Measurements from ENCODE around the gene FRMD4B.
"Not testable (repeated sequence)": the region's sequence is repeated elsewhere in the genome, so short reads cannot be mapped to it uniquely, and the experiment has no call there.

The FRMD4B gene

GRCh38 chr3:69283913-69284611 is 101.8 kb downstream of the FRMD4B start:
- no peak for DNase-seq (ENCODE audit: low spot score)

- no peak for DNase-seq (ENCODE audit: low spot score)
These were observed 102.4 kb downstream of the FRMD4B start for GRCh38 chr3:69283496-69283895.

DNA sequence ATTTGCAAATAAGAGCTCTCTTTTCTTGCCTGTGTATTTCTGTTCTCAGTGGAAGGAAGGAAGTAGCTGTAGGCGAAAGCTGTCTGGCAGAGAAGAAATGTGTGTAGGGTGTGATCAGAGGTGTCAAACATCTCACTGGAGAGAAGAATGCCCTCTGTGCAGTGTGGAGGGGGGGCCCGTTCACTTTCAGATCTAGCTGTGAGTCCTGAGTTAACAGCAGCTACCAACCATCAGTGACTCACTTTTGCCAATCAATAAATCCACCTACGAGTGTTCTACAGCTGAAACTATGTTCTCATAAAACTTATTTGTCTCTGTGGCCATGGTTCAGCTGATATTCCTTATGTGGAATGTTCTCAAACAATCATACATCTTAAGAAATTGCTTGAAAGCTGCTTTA is 103.7 kb downstream of the FRMD4B start:
- DNase-seq (ENCODE audit: low spot score): no peak

DNA sequence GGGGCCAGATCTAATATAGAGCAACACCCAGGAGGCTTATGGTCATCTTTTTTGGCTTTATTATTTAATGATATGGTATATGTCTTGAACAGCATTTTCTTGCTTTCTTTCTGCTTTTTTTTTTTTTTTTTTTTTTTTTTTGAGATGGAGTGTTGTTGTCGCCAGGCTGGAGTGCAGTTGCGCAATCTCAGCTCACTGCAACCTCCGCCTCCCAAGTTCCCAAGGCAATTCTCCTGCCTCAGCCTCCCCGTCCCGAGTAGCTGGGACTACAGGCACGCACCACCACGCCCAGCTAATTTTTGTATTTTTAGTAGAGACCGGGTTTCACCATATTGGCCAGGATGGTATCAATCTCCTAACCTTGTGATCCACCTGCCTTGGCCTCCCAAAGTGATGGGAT is 108.5 kb downstream of the FRMD4B start:
- not testable (repeated sequence) for DNase-seq (ENCODE audit: low spot score)

- DNase-seq (ENCODE audit: low spot score): no peak
These were observed 109.0 kb downstream of the FRMD4B start for GRCh38 chr3:69276884-69277283.

DNA sequence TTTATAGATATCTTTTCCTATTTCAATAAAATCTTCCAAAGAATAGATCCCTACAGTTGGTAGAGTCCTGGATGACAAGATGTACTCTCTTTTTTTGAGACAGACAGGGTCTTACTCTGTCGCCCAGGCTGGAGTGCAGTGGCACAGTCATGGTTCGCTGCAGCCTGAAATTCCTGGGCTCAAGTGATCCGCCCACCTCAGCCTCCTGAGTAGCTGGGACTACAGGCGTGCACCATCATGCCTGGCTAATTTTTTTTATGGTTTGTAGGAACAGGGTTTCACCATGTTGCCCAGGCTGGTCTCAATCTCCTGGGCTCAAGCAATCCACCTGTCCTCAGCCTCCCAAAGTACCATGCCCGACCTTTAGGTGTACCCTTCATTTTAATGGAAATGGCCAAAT is 109.7 kb downstream of the FRMD4B start:
- not testable (repeated sequence) for DNase-seq (ENCODE audit: low spot score)

DNA sequence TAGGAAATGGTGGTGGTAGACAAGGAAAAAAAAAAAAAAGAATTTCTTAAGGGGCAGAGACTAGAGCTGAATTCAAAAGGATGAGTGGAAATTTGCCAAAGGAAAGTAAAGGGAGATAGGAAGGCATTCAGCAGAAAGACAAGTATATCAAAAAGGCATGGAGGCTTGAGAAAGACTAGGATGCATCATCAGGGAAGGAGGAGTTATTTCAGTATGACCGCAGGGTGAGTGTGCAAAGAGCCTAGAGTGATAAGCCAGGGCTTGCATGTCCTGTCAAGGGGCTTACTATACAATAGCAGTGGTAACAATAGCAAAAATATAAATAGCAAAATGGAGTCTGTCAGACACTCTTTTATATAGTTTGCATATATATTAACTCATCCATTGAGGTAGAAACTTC is 112.0 kb downstream of the FRMD4B start:
- DNase-seq (ENCODE audit: low spot score): no peak

- no peak for DNase-seq (ENCODE audit: low spot score)
These were observed 113.3 kb downstream of the FRMD4B start for GRCh38 chr3:69272556-69272955.

- no peak for DNase-seq (ENCODE audit: low spot score)
These were observed 114.8 kb downstream of the FRMD4B start for GRCh38 chr3:69271098-69271497.

DNA sequence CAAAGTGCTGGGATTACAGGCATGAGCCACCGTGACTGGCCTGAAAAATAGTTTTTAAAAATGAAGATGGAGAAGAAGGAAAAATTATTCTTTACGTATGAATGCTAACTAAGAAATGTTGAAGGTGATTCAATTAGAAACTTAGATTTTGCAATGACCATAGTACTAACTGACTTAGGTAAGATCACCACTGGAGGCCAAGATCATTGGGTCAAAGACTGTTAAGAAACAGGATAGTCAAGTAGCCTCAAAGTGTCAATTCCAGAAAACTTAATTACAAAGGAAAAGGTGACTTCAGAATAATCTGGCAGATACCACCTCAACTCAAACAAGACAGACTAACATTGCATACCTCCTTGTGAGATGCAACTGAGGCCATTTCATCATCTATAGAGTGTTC is 119.3 kb downstream of the FRMD4B start:
- DNase-seq (ENCODE audit: low spot score): no peak

DNA sequence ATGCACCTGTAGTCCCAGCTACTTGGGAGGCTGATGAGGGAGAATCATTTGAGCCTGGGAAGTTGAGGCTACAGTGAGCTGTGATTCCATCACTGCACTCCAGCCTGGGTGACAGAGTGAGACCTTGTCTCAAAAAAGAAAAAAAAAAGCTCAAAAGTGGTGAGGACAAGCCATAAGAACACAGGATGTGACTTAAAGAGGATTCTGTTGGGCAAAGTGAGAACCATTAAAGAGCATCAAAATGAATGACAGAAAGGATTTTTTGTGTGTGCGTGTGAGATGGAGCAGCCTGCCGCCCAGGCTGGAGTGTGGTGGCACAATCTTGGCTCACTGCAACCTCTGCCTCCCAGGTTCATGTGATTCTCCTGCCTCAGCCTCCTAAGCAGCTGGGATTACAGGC is 119.8 kb downstream of the FRMD4B start:
- not testable (repeated sequence) for DNase-seq (ENCODE audit: low spot score)

GRCh38 chr3:69260843-69261405 is 125.0 kb downstream of the FRMD4B start:
- not testable (repeated sequence) for DNase-seq (ENCODE audit: low spot score)

DNA sequence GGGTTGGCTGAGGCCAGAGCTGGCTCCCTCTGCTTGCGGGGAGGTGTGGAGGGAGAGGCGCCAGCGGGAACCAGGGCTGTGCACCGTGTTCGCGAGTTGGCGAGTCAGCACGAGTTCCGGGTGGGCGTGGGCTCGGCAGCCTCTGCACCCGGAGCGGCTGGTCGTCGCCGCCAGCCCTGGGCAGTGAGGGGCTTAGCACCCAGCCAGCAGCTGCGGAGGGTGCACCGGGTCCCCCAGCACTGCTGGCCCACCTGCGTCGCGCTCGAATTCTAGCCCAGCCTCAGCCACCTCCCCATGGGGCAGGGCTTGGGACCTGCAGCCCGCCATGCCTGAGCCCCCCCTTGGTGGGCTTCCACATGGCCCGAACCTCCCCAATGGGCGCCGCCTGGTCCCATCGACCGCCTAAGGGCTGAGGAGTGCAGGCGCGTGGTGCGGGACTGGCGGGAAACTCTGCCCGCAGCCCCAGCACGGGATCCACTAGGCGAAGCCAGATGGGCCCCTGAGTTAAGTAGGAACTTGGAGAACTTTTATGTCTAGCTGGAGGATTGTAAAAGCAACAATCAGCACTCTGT is 125.6 kb downstream of the FRMD4B start:
- no peak for DNase-seq (ENCODE audit: low spot score)

- DNase-seq (ENCODE audit: low spot score): no peak
These were observed 126.8 kb downstream of the FRMD4B start for GRCh38 chr3:69259125-69259524.

DNA sequence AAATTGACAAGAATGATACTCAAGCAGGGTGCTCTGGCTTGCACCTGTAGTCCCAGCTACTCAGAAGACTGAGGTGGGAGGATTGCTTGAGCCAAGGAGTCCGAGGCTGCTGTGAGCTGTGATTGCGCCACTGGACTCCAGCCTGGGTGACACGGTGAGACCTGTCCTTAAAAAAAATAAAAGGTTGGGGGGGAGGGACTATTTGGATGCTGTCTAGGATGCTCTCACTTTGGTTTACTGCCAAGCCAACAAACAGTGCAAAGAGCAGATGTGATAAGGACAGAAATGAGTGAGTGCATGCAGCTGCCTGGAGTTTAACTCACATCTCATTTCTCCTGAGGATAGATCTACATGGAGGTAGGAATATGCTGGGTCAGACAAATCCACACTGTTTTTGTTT is 130.0 kb downstream of the FRMD4B start:
- DNase-seq (ENCODE audit: low spot score): no peak

- no peak for DNase-seq (ENCODE audit: low spot score)
These were observed 131.5 kb downstream of the FRMD4B start for GRCh38 chr3:69254351-69254750.

DNA sequence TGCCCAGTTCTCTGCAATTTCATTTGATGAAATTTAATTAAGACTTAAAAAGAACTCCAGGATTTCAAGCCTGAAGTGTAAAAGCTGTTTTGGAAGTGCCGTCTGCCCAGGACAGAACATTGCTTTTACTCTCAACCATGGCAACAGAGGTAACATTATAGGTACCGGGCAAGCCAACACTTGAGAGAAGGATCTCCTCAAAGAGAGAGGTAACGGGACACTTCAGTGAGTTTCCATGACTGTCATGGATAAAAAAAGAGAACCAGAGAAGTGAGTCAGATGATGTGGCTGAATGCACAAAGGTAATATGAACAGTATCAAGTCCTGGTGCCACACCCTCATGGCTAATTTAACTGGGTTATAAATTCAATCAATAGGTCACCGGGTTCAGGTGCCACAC is 133.3 kb downstream of the FRMD4B start:
- no peak for DNase-seq (ENCODE audit: low spot score)

- DNase-seq (ENCODE audit: low spot score): no peak
These were observed 133.7 kb downstream of the FRMD4B start for GRCh38 chr3:69252141-69252540.

DNA sequence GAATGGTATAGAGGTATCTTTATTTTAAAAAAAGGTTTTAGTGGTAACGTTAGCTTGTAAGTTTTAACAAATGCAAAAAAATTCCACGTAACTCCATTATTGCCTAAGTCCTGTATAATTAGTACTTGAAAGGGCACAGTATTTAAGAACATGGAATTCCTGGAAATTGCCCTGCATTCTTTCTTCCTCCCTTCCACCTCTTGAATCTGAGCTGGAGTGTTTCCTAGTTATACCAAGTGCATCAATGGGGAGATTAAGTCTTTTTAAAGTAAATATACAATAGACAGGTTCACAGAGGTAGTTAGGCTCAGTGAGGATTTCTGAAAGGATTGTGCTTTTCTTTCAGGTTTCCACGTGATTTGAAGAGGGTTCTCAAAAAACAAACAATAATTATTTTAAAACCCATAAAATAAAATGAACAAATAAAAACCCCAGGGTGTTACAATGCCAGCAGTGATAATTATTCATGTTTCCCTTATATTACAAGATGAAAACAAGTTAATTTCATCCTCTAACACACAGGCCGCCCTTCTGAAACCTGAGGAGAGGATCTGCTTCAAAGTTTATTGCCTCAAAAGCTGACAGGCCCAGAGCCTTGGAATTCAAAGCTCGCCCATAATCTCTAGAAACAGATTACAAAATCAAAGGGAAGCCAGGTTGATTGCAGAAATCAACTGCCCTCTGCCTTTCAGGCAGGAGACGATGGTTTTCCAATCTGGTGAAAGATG is 134.6 kb downstream of the FRMD4B start:
- DNase-seq (ENCODE audit: low spot score): no peak

DNA sequence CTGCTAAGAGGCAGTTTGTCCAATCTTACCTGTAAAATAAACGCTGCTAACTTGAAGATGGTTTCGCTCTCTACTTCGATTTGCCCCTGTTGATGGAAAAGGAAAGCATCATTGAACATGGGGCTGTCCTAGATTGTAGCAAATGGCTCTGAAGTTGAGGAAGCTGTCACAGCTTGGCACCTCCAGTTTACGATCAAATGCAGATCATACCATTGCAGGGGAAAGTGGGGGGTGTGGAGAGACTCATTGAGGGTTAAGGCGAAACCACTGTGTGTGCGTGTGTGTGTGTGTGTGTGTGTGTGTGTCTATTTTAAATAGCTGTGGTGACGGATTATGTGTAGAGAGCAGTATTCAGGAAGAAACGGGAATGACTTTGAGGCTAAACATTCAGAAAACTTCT is 135.9 kb downstream of the FRMD4B start:
- peak; percentile 78 for DNase-seq (ENCODE audit: low spot score)

DNA sequence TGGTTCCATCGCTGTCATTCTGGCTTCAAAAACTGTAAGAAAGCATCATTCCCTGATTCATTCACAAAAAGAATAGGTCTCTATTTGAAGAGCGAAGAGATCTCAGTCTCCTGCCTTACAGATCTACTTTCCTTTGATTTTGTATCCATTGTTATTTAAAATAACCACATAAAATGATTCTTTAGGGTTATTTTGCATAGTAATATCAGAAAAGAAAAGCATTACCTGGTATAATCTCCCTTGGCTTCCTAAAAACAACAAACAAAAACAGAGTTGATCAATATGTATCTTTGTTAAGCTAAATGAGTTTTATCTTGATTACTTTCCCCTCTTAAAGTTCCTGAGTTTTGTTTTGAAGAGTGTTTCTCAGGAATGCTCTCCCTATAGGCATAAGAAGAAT is 136.9 kb downstream of the FRMD4B start:
- no peak for DNase-seq (ENCODE audit: low spot score)

GRCh38 chr3:69248436-69248835 is 137.5 kb downstream of the FRMD4B start:
- no peak for DNase-seq (ENCODE audit: low spot score)

DNA sequence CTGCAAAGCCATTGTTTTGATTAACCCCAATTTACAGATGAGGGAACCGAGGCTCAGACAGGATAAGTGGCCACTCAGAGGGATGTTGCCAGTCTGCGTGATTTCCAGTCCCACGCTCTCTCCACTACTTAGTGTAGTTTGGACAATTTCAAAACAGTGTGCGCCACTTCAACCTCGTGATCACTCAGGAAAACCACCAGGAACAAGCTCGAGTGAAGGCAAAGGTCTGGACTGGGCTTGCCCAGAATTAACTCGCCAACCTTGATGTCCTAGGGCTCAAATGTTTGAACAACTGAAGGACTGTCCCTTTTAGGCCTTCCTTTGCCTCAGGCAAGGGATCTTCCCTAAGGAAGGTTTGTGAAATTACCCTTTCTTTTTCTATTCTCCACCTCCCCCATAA is 139.3 kb downstream of the FRMD4B start:
- DNase-seq (ENCODE audit: low spot score): no peak

Data from iPS-NIHi11 (cell line).